ENCODE results near the gene ITPK1.

ITPK1 gene

DNA sequence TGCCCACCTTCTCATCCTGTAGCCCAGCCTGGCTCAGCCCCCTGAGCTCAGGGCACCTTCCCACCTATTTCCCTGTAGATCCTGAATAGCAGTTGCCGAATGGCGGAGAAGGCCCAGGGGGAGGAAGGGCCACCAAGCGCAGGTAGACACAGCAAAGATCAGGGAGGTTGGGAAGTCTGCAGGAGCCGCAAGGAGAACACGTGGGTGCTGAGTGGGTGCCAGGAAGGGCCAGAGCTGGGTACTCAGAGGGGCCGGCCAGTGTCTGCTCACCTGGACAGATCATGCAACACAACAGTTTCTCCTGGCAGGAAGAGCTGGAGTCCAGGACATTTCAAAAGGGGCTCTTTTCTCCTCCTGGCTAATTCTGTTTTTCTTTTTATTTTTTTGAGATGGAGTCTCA, 162.2 kb downstream of the ITPK1 start (continued):
- TF ChIP-seq, protein P1, sequence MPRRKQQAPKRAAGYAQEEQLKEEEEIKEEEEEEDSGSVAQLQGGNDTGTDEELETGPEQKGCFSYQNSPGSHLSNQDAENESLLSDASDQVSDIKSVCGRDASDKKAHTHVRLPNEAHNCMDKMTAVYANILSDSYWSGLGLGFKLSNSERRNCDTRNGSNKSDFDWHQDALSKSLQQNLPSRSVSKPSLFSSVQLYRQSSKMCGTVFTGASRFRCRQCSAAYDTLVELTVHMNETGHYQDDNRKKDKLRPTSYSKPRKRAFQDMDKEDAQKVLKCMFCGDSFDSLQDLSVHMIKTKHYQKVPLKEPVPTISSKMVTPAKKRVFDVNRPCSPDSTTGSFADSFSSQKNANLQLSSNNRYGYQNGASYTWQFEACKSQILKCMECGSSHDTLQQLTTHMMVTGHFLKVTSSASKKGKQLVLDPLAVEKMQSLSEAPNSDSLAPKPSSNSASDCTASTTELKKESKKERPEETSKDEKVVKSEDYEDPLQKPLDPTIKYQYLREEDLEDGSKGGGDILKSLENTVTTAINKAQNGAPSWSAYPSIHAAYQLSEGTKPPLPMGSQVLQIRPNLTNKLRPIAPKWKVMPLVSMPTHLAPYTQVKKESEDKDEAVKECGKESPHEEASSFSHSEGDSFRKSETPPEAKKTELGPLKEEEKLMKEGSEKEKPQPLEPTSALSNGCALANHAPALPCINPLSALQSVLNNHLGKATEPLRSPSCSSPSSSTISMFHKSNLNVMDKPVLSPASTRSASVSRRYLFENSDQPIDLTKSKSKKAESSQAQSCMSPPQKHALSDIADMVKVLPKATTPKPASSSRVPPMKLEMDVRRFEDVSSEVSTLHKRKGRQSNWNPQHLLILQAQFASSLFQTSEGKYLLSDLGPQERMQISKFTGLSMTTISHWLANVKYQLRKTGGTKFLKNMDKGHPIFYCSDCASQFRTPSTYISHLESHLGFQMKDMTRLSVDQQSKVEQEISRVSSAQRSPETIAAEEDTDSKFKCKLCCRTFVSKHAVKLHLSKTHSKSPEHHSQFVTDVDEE (CRISPR knock-in tag; IDR thresholded peaks at IDR 0.05): no peak

- no peak for TF ChIP-seq SNAI2 (CRISPR knock-in tag; IDR thresholded peaks at IDR 0.05)
- TF ChIP-seq, protein P2, sequence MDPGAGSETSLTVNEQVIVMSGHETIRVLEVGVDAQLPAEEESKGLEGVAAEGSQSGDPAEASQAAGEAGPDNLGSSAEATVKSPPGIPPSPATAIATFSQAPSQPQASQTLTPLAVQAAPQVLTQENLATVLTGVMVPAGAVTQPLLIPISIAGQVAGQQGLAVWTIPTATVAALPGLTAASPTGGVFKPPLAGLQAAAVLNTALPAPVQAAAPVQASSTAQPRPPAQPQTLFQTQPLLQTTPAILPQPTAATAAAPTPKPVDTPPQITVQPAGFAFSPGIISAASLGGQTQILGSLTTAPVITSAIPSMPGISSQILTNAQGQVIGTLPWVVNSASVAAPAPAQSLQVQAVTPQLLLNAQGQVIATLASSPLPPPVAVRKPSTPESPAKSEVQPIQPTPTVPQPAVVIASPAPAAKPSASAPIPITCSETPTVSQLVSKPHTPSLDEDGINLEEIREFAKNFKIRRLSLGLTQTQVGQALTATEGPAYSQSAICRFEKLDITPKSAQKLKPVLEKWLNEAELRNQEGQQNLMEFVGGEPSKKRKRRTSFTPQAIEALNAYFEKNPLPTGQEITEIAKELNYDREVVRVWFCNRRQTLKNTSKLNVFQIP (CRISPR knock-in tag; IDR thresholded peaks at IDR 0.05; ENCODE audit: borderline replicate concordance, low read depth): no peak
- TF ChIP-seq ZNF565 (CRISPR knock-in tag; conservative IDR thresholded peaks at IDR 0.05; ENCODE audit: low read depth): no peak
- TF ChIP-seq PATZ1 (CRISPR knock-in tag; IDR thresholded peaks at IDR 0.05; ENCODE audit: borderline replicate concordance): no peak
- TF ChIP-seq, protein P1 (CRISPR knock-in tag; IDR thresholded peaks at IDR 0.05): no peak
- no peak for TF ChIP-seq GLIS3 (CRISPR knock-in tag; IDR thresholded peaks at IDR 0.05)
- no peak for TF ChIP-seq CREB5 (CRISPR knock-in tag; IDR thresholded peaks at IDR 0.05; ENCODE audit: low read depth)
- no peak for TF ChIP-seq ESRRG (CRISPR knock-in tag; IDR thresholded peaks at IDR 0.05)
- TF ChIP-seq PPARA (CRISPR knock-in tag; IDR thresholded peaks at IDR 0.05; ENCODE audit: borderline replicate concordance): no peak
- TF ChIP-seq ISL1 (CRISPR knock-in tag; IDR thresholded peaks at IDR 0.05): no peak
- TF ChIP-seq, protein P3, sequence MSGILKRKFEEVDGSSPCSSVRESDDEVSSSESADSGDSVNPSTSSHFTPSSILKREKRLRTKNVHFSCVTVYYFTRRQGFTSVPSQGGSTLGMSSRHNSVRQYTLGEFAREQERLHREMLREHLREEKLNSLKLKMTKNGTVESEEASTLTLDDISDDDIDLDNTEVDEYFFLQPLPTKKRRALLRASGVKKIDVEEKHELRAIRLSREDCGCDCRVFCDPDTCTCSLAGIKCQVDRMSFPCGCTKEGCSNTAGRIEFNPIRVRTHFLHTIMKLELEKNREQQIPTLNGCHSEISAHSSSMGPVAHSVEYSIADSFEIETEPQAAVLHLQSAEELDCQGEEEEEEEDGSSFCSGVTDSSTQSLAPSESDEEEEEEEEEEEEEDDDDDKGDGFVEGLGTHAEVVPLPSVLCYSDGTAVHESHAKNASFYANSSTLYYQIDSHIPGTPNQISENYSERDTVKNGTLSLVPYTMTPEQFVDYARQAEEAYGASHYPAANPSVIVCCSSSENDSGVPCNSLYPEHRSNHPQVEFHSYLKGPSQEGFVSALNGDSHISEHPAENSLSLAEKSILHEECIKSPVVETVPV (CRISPR knock-in tag; IDR thresholded peaks at IDR 0.05): no peak
- TF ChIP-seq ZNF70 (CRISPR knock-in tag; IDR thresholded peaks at IDR 0.05): no peak
- no peak for TF ChIP-seq ARNTL (CRISPR knock-in tag; IDR thresholded peaks at IDR 0.05; ENCODE audit: borderline replicate concordance, low read depth)
- no peak for TF ChIP-seq ZFP30 (CRISPR knock-in tag; IDR thresholded peaks at IDR 0.05)
- TF ChIP-seq CSDC2 (CRISPR knock-in tag; IDR thresholded peaks at IDR 0.05): no peak
- no peak for TF ChIP-seq ZFP3 (CRISPR knock-in tag; IDR thresholded peaks at IDR 0.05)
- TF ChIP-seq TCF4 (CRISPR knock-in tag; IDR thresholded peaks at IDR 0.05; ENCODE audit: borderline replicate concordance): no peak
- no peak for TF ChIP-seq OSR1 (CRISPR knock-in tag; IDR thresholded peaks at IDR 0.05)
- TF ChIP-seq RARB (CRISPR knock-in tag; IDR thresholded peaks at IDR 0.05): no peak
These were observed 163.0 kb downstream of the ITPK1 start for GRCh38 chr14:92952481-92953298.

More at GRCh38 chr14:92952481-92953298, 163.0 kb downstream of the ITPK1 start:
- no peak for ATAC-seq
